ELR (cell line): ENCODE data around the gene RALGPS2.
"Not testable (repeated sequence)": the region's sequence is repeated elsewhere in the genome, so short reads cannot be mapped to it uniquely, and the experiment has no call there.

ENCODE experiments used
- DNase-seq: peaks from one replicate; pipeline ENCODE4 v3.0.0-alpha.2; 2015; ENCODE audit warnings: low read depth

RALGPS2 gene

DNA sequence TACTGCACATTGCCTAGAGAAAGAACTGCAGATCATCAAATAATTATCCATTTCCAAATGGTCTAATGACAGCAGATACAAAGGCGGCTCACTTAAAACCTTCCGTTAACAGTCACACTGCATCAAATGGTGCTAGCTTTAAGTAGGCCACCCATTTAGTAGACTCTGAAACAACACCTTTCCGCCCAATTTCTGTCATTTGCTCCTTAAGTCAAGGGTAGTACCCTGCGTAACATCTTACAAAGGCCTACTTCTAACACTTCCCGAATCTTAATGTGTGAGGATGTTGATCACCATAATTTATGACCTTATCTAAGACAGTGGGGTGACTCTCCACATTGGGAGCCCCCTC, 692 bp upstream of the RALGPS2 start:
- DNase-seq = no peak

DNA sequence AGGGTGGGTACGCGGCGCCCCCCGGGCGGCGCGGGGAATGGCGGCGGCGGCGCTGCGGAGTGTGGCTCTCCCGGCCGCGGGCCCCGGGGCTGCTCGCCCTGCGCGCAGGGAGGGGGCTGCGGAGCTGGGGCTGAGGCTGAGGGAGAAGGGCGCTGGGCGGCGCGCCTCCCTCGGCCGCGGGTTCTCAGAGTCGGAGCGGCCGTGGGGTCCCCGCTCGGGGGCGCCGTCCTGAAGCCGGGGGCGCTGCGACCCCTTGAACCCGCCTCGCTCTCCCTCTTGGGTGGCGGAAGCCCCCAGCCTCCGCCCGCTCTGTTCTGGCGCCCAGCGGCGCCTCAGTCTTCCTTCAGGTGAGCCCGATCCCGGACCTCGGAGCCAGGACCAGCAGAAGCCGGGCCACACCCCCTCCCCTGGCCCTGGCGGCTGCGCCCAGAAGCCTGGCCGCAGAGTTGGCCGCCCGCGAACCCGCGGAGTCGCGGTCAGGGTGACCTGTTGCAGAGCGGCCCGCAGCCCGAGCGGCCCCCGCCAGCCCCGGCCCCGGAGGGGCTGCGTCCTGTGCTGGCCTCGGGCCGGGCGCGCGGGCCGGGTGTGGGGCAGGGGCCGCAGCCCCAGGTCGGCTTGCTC, 532 bp downstream of the RALGPS2 start:
- DNase-seq = peak; percentile 61

GRCh38 chr1:178726087-178726517, 1.1 kb downstream of the RALGPS2 start:
- peak; percentile 87 for DNase-seq

DNA sequence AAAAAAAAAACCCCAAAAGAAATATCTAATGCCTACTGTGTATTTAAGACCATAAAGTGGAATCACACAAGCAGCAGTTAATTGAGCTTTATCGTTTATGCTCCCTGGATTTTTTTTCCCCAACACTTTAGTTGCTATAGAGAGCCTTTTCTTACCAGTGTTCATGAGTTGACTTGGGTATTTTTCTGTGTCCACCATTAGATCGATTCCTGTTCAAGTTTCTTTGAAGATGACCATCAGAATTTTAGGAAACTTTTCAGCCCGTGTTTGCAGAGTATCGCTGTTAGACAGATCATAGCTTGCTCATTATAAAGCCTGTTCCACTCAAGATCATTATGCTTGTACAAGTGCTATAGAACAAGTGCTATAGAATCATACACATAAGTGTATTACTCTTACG, 1.5 kb downstream of the RALGPS2 start:
- no peak for DNase-seq

- peak; percentile 44 for DNase-seq
Observed at GRCh38 chr1:178727014-178727895, 2.2 kb downstream of the RALGPS2 start.

DNA sequence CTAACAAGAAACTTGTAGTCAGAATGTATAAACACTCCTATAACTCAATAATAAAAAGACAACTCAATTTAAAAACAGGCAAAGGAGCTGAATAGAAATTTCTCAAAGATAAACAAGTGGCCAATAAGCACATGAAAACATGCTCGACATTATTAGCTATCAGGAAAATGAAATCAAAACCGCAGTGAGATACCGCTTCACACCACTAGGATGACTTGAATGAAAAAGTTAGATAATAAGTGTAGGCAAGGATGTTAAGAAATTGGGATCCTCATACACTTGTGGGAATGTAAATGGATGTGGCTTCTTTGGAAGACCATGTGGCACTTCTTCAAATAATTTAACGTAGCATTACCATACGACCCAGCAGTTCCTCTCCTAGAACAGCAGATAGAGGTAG, 8.9 kb downstream of the RALGPS2 start:
- peak; percentile 29 for DNase-seq

DNA sequence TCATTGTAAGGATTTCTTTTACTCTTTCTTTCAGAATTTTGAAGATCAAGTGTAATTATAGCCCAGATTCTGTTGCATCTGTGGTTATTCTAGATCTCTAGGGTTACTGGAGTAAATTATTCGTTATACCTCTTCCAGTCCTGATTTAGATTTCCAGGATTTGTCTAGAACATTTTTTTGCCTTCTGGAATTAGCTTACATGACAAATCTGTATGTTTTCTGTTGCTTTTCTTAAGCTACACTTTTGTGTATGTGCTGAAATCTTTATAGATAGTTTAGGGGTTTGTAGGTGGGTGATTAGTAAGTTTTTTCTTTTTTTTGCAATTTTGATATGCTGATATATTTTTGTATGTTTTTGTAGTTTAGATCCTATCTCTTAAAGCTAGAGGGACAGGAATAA, 13.7 kb downstream of the RALGPS2 start:
- no peak for DNase-seq

DNA sequence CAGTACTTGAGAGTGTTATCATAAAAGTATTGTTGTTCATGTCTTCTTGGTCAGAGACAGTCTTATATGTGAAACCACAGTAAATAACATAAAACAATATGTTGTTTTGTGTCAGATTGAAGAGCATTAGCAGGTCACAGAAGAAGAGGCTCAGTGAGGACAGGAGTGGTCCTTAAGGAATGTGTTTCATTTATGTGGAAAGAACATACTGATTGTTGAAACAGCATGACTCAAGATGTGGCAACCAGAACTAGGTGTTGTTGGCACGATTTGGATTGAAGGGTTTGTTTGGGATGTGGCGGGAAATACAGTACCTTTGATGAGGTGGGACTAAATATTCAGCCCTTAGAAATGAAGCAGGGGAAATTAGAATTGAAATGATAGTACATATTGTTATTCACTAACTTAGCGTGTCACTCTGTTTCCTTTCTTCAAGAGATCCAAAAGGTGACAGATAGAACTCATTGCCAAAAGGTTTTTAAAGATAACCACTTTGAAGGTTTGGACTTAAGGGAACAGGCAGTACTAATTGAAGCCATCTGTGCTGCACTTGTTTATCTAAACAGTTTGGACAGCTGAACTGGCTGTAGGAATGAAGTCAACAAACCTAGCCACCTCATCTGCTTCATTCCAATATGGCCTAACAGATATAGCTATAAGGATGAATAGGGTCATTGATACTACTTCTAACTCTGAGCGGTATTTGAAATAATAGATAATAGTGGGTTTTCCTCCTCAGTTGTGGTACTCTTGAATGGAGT, 14.4 kb downstream of the RALGPS2 start:
- DNase-seq = no peak

GRCh38 chr1:178740491-178740890, 15.4 kb downstream of the RALGPS2 start:
- no peak for DNase-seq

DNA sequence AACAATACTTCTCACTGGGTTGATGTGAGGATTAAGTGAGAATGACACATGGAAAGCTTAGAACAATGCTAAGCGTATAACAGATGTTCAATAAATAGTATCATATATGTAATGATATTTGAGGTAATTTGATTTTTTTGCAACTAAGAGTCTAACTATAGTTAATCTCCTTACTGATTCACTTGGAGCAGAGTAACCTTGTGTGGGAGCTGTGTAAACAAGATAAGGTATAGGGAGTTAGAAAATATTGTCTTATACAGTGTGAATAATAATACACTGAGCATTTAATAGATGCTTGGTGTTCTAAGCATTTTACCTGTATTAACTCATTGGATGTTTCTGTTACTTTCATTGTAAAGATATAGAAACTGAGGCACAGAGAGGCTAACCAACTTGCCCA, 15.9 kb downstream of the RALGPS2 start:
- no peak for DNase-seq

GRCh38 chr1:178743801-178744200, 18.8 kb downstream of the RALGPS2 start:
- DNase-seq = no peak

DNA sequence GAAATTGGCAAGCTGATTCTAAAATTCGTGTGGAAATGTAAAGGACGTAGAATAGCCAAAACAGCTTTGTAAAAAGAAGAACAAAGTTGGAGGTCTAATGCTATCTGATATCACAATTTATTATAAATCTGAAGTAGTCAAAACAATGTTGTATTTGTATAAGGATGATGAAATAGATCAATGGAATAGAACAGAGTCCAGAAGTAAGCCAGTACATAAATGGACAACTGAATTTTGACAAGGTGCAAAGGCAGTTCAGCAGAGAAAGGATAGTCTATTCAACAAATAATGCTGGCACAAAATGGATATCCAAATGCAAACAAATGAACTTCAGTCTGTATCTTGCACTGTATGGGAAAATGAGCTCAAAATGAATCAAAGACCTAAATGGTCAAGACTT, 20.2 kb downstream of the RALGPS2 start:
- DNase-seq = no peak

DNA sequence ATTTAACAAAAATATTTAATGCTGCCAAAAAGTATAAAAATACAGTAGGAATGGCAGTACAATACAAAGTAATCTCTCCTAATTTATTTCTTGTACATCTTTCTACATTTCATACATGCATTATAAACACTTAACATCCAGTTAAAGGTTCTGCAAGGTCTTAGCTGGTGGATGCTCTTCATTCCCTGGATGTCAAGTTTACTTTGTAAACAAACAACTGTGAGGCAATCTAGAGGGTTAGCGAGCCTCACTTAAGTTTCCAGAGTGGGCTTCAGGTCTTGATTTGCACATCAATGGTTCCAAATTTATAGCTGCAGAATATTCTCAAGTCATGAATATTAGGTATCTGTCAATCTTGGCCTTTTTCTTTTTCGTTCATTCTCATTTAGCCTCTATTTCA, 21.3 kb downstream of the RALGPS2 start:
- no peak for DNase-seq

DNA sequence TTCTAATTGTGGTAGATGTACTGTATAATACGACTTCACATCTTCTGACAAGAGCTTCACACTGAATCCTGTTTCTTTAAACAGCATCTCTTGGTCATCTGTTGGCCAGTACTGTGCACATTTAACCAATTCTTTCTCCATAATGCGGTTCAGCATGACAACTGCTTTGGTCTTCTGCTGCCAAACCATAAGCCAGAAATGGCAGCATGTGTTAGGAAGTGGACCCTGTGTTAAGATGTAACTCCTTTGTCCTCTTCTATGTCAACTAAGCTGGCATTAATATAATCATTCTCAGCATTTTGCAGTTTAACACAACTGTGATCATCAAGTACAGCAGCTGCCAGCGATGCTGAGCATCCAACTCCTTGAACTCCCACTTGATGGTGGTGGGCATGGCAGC, 22.3 kb downstream of the RALGPS2 start:
- not testable (repeated sequence) for DNase-seq

DNA sequence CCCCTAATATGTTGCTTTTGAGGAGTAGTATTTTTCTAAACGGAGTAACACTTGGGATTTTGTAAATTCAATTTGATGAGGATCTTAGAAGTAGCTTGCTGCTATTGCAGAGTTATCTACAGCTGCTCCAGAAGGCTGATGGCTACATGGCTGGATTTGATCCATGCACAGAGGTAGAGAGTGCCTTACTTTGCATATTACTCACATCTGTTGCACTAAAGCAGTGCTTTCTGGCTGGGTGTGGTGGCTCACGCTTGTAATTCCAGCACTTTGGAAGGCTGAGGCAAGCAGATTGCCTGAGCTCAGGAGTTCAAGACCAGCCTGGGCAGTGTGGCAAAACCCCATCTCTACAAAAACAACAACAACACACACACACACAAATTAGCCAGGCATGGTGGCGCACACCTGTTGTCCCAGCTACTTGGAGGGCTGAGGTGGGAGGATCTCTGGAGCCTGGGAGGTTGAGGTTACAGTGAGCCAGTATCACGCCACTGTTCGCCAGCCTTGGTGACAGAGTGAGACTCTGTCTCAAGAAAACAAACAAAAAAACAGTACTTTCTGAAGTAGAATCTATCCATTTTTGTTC, 24.6 kb downstream of the RALGPS2 start:
- peak; percentile 13 for DNase-seq

DNA sequence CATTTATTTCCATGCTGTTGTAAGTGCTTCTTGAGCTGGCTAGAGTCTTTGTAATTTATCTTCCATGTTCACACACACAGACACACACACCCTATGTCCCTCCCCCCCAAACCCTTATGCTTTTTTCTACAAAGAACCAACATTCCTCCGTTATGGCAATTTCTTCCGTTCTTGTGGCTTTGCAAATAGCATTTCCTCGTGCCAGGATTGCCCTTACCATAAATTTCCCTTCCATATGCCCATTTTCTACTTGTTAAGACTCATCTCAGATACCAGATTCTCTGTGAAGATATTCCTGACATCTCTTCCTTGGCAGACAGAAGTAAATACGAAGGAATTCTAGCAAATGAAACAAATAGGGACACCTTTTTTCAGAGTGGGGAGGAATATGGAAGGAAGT, 26.0 kb downstream of the RALGPS2 start:
- DNase-seq = no peak

DNA sequence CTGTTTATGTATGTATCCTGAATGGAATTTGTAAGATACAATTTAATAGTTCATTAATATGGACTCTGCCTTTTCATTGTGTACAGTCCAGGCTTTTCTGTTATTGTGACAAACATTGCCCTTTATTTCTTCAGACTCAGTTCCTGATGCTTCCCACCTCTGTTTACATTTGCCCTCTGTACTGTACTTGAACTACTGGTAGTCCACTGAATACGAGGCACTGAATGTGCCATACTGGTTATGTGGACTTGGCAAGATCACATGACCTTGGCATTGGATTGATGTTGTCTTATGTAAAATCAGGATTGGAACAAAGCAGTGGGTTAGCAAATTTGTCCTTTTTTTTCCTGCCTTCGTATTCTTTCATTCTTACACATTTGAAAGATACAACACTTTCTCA, 27.8 kb downstream of the RALGPS2 start:
- no peak for DNase-seq

- DNase-seq = not testable (repeated sequence)
Observed at GRCh38 chr1:178754655-178755256, 29.7 kb downstream of the RALGPS2 start.

- DNase-seq = peak; percentile 58
Observed at GRCh38 chr1:178768423-178768822, 43.4 kb downstream of the RALGPS2 start.

DNA sequence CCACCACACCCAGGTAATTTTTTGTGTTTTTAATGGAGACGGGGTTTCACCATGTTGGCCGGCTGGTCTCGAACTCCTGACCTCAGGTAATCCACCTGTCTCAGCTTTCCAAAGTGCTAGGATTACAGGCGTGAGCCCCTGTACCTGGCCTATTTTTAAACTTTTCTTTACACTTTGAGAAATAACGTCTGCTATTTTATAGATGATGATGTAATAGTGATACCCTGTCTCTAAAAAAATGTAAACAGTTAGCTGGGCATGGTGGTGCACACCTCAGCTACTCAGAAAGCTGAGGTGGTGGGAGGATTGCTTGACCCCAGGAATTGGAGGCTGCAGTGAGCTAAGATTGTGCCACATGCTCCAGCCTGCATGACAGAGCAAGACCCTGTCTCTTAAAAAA, 47.9 kb downstream of the RALGPS2 start:
- DNase-seq = no peak

DNA sequence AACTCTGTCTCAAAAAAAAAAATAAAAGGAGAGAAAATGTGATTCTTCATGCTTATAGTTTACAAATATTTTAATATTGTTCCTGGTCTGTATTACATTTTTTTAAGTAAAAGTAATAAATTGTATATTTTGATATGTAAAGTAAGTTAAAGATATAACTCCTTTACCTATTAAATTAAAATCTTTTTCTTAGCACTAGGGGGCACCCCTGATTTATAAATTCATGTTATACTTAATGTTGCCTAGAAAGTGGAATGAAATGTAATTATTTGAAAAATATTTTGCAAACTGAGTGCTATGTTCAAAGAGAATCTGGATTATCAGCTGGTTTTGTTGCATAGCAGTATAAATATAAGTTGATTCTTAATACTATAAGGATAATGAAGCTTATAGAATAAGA, 49.2 kb downstream of the RALGPS2 start:
- peak; percentile 60 for DNase-seq

DNA sequence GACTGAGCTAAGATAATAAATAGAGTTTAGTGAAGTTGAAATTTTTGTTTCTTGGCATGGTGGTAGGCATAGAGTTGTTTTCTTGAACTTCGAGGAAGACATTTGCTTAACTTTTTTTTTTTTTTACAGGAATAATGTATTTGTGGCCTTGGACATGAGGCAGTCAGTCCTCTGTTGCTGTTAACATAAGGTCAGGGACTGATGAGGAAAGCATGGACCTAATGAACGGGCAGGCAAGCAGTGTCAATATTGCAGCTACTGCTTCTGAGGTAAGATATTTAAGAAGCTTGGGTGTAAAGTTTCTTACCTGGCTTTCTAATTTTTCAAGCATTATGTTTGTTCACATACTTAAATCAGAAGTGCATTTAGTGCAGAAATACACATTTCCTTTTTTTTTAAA, 51.5 kb downstream of the RALGPS2 start:
- no peak for DNase-seq
